HL-60/S4 treated with phorbol 12-myristate 13-acetate at 8.2 ng/mL for 4 days and 3 days (cell line): ENCODE data around the gene IL12RB1.
"Not testable (repeated sequence)": the region's sequence is repeated elsewhere in the genome, so short reads cannot be mapped to it uniquely, and the experiment has no call there.

Source experiments
- in situ Hi-C: fragments of 300-500 bp; cut with MboI; formaldehyde crosslinking; loops from 2 replicates; pipeline ENCODE4 v1.15.0; 2022; ENCODE audit warnings: low sequenced_read_pairs

The IL12RB1 gene

DNA sequence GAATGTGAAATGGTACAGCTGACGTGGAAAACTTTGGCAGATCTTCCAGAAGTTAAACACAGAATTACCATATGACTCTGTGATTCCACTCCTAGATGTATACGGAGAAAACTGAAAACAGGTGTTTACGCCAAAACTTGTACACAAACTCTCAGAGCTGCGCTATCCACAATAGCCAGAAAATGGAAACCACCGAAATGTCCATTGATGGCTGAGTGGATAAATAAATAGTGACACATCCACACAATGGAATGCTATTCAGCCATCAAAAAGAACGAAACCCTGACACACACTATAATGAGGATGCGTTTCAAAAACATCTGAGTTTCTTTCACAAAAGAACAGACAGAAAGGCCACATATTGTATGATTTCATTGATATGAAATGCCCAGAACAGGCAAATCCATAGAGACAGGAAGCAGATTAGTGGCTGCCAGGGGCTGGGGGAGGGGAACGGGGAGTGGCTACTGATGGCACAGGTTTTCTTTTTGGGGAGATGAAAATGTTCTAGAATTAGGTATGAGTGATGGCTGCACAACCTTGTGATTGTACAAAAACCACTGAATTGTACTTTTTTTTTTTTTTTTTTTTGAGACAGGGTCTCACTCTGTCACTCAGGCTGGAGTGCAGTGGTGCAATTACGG lies 33.0 kb downstream of the IL12RB1 start:
- in situ Hi-C loops, result loop anchor here (10.0 kb wide), 1 partner anchor 49 kb away; the partner anchor contains the start of gene ARRDC2

DNA sequence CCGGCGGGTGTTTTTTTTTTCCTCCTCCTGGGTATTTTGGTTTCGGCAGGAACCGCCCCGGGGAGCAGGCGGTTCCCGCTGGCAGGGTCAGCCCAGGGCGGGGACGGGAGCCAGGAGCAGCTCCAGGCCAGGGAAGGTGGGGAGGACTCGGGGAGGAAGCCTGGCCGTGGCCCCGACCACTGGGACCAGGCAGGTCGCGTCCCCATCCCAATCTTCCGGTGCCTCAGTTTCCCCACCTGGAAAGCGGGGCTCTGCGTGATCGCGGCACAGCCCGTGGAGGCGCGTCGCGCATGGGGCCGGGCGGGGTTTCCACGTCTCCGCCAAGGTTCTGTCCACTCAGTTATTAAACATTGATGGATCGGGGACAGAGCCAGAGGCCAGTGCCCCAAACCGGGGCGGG lies 34.8 kb downstream of the IL12RB1 start:
- in situ Hi-C loops, result loop anchor here (10.0 kb wide), 1 partner anchor 47 kb away; the partner anchor contains the start of gene ARRDC2

DNA sequence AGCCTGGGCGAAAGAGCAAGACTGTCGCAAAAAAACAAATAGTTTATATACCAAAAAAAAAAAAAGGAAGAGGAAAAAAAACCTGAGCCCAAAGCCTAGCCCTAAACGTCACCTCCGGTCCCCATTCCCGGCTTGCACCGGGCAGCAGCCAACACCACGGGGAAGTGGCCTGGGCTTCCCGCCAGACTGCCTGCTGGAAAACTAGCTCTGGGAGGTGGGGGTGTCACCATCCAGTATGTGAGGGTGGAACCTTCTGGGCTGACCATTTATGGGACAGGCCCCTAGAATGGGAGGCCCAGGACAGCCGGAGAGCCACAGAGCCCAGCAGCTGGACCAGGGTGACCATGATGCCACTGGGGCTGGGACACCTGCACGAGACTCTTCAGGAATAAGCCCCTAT lies 37.3 kb downstream of the IL12RB1 start:
- in situ Hi-C loops, result no loop called here

DNA sequence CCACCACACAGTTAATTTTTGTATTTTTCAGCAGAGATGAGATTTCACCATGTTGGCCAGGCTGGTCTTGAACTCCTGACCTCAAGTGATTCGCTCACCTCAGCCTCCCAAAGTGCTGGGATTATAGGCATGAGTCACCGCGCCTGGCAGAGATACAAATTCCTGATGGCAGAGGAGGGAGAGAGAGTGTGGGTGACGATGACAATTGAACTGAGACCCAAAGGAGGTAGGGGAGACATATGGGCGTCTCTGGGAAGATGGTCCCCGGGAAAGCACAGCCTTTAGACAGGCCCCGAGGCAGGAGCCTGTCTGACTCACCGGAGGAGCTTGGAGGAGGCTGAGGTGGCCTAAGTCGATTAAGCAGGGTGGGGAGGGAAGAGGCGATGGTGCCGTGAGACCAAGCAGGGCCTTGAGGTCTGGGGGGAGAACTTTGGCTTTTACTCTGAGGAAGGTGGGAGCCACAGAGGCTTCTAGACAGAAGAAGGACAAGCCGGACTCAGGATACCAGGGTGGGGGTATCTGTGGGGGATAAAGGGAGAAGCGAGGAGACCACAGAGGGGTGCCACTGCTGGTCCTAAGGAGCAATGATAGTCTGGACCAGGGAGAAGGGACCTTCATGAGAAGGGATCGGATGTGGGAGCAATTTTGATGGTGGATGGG lies 40.5 kb downstream of the IL12RB1 start:
- in situ Hi-C loops, result no loop called here

DNA sequence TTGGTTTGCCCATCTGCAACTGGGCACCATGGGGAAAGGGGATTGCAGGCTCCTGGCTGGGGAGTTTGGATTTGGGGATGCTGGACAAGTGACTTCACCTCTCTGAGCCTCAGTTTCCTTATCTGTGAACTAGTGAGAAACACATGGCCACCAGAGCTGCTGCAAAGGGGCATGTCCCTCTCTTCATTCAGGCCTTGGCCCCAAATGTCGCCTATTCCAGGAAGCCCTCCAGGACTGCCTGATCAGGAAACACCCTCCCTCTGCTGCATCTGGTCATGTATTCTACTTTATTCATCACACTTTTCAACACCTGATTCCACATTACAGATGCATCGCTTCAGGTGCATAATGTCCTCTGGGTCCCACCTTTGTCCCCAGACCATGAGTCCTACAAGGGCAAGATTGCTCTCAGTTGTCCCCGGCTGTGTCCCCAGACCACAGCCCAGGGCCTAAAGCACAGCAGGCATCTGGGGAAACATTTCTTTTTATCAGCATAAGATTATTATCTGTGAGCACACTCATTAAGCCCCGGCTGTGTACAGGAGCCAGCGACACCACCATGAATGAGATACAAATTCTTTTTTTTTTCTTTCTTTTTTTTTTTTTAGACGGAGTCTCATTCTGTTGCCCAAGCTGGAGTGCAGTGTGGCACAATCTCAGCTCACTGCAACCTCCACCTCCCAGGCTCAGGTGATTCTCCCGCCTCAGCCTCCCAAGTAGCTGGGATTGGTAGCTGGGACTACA lies 41.3 kb downstream of the IL12RB1 start:
- in situ Hi-C loops, result no loop called here

DNA sequence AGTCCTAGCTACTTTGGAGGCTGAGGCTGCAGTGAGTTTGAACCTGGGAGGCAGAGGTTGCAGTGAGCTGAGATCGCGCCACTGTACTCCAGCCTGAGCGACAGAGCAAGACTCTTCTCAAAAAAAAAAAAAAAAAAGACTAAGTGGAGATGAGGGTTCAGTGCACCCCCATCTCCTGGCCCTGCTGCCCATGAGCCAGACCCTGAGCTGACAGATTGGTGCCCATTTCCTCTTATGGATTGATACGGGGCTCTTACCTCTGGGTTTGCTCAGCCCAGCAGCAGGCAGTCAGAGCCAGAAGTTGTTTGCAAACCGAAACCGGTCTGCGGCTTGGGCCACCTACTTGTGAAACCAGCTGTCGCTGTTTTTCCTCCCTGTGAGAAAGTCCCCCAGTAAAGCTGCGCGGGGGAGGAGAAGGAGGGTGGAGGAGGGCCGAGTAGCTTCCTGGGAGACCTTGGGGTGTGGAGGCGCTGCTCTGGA lies 41.9 kb downstream of the IL12RB1 start:
- in situ Hi-C loops, result no loop called here

DNA sequence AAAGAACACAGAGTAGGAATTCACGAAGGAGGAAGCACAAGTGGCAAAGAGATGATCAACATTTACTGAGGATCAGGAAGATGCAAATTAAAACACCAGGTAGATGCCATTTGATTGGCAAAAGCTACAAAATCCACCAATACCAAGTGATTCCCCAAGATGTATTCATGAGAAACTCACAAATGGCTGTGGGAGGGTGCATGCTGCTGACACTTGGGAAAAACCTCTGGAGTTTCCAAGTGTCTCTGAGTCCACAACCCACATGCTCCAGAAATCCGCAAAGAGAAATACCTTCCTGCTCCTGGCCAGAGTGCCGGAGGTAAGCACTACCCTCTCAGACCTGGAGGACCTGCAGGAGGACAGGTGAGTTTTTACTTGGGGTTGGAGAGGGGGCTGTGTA lies 43.1 kb downstream of the IL12RB1 start:
- in situ Hi-C loops, result no loop called here

DNA sequence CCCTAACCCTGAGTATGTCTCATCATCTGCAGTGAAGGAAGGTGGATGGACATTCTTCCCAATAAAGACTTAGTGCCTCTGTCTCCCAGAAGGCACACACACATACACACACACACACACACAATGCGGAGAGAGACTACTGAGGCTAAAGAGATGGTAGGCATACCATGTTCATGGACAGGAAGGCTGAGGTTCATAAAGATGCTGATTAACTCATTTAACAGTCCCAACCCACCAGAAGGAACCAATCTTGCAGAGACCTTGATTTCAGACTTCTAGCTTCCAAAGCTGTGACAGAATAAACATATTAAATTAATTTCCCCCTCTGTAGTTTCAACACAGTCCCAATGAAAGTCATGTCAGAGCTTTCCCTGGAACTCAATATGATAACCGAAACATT lies 45.7 kb downstream of the IL12RB1 start:
- in situ Hi-C loops, result no loop called here

DNA sequence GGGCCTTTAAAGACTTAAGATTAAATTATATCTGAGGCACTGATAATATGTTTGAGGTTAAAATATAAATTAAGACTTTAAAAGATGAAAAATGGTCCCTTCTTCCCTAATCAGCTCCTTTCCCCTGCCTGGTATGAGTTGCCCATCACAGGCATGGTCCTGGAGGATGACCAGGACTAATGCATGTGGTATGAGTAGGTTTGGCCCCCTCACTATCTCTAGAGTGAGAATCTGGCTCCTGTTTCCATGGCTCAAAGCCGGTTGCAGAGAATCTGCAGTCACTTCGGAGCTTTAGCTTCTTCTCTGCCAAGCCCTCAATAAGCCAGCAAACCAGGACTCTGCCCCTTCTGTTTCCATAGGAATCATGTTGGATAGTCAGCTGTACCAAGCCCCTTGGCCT lies 54.6 kb downstream of the IL12RB1 start:
- in situ Hi-C loops, result not testable (repeated sequence)

DNA sequence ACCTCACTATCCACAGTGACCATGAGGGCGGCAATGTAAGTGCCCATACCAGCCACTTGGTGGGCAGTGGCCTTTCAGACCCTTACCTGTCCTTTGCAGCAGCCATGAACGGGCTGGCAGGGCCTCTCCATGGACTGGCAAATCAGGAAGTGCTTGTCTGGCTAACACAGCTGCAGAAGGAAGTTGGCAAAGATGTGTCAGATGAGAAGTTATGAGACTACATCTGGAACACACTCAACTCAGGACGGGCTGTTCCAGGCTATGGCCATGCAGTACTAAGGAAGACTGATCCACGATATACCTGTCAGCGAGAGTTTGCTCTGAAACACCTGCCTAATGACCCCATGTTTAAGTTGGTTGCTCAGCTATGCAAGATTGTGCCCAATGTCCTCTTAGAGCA lies 55.3 kb downstream of the IL12RB1 start:
- in situ Hi-C loops, result not testable (repeated sequence)

DNA sequence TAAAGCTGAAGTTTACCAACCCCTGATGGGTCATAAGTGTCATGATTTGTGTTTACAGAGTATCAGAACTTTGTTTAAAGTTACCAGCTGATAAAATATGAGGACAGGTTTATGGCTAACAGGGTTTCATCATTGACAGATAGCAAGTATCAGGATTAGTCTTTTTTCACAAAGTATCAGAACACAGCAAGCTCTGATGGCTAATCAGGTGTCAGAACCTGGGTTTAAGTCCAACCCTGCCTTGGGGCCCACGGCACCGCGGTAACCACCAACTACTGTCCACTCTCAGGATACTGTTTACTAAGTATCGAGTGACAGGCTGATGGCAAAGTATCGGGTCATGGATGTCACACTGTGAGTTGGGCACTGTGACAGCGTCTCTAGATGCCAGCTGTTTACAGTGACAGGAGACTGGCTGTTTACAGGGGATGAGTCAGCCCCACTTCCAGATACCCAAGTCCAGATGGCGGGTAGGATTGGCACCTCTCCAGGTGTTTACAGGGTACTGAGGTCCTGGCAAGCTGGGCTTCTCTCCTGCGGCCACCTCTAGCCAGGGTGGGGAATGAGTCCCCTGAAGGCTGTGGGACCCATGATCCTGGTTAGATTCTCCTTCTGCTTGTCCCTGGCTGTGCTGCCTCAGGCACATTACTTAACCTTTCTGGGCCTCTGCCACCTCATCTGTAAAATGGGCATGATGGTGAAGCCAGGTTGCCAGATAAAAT lies 57.0 kb downstream of the IL12RB1 start:
- in situ Hi-C loops, result no loop called here

DNA sequence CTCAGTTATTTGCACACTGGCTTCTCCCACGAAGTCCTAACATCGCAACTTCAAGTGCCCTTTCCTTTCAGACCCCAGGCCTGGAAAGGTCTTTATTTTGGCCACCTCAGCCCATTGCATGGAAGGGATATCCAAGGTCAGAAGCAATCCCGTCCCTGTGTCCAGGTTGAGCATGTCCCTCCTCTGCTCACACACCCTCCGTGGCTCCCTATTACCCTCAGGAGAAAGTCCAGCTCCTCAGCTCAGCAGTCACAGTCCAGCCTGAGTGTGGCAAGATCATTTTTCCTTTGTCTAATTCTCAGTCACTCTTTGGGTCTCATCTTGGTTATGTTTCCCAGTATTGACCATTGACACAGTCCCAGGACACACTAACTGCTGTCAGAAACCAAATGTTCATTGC lies 59.6 kb downstream of the IL12RB1 start:
- in situ Hi-C loops, result no loop called here

DNA sequence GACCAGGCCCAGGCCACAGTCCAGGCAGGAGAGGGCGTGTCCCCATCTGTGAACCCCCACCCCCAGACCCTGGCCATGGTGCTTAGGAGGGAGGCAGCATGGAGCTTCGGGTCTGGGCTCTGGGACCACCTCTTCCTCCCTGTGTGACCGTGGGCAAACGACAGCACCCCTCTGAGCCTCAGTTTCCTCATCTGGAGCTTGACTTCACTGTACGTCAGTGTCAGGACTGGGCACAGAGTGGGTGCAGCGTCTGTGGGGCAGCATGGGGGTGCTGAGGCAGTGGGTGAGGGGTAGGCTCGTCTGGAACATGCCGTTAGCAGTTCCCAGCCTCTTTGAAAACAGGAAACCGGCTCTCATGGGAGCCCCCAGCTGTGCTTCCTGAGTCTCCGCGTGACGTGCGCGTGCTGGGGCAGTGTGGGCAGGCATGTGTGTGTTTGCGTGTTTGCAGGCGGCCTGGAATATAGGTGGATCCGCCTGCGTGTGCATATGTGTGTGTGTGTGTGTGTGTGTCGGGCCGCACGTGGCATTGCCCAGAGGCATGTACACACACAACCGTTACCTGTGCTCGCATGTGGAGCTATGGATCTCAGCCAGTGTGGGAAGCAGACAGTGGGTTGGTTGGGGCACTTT lies 63.0 kb downstream of the IL12RB1 start:
- in situ Hi-C loops, result no loop called here

DNA sequence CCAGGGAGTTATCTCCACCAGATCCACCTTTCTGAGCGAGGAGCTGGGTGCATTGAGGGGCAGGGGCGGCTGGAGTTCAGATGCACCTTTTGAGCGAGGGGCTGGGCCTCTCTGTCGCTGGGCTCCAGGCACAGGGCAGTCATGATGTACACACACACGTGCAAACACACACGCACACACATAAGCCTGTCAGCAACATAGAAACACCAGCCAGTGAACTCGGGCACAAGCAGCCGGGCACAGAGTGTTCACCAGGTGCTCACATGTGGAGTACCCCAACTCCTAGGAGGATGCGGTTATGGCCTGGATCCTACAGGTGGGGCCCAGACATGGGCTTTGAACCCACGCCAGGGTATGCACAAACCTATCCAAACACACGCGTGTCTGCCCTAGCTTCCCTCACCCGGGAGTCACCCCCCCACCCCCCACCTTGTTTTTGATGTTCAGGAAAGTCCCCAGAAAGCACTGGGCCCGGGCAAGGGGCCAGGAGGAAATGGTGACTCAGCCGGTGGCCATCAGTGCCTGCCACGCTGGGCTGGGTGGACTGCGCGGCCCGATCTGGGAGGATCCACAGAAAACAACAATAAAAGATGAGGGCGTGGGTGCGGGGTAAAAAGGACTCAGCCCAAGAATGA lies 65.5 kb downstream of the IL12RB1 start:
- in situ Hi-C loops, result no loop called here

DNA sequence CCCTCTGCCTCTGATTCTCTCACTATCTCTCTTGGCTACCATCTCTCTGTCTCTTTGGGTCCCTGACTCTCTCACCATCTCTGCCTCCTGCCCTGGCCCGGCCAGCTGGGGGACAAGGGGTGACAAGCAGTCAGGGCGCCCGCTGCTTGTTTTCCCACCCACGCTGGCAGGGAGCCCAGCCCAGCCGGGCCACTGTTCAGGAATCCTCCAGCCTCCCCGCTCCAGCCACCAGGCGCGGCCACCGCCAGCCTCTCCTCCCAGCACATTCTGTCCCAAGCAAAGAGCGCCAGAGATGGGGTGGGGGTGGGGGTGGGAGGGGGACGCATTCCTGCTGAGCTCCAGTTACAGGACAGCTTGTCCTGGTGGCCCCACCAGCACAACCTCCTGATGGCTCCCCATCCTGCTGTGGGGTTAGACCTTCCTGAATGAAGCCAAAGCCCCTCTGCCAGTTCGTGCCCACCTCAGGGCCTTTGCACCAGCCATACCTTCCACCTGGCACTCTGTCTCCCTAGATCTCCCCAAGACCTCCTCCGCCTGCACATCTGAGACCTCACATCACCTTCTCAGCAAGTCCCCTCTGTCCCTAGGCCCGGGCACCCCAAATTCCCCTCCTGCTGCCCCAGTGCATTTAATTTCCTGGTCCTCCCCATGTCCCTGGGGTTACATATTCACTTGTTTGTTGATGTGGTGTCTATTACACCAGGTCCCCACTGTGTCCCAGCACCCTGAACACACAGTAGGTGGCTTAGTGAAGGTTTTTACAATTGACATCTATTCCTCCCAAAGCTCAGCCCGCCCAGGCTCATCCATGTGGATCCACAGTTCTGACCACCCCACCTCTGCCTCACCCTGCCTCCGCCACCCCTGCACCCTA lies 66.3 kb downstream of the IL12RB1 start:
- in situ Hi-C loops, result no loop called here

DNA sequence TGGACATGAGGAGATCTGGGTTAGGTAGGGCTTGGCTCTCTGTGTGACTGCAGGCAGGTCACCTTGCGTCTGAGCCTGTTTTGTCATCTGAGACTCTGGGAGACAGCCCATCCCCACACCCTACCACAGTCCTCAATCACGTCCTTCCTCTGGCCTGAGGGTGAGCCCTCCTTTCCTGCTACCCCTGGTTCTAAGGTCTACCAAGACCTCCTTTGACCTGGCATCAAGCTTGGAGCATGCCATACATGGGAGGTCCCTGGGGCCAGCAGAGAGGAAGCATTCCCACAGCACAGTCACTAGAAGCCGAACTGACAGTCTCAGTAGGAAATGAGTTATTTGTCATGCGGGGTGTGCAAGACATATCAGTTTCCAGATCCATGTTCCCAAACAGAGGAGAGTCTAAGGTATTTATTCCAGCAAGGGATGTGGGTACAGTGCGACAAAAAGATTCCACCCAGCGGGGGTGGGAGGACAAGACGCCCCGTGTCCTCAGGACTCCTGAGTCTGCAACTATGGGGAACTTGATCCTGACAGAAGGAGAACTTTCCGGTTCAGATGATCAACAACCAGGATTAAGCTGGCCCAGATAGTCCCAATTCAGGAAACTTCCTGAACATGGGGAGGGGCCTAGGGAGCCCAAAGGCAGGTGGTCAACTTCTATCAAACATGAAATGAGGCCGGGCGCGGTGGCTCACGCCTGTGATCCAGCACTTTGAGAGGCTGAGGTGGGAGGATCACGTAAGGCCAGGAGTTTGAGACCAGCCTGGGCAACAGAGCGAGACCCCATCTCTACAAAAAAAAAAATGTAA lies 69.3 kb downstream of the IL12RB1 start:
- in situ Hi-C loops, result no loop called here

DNA sequence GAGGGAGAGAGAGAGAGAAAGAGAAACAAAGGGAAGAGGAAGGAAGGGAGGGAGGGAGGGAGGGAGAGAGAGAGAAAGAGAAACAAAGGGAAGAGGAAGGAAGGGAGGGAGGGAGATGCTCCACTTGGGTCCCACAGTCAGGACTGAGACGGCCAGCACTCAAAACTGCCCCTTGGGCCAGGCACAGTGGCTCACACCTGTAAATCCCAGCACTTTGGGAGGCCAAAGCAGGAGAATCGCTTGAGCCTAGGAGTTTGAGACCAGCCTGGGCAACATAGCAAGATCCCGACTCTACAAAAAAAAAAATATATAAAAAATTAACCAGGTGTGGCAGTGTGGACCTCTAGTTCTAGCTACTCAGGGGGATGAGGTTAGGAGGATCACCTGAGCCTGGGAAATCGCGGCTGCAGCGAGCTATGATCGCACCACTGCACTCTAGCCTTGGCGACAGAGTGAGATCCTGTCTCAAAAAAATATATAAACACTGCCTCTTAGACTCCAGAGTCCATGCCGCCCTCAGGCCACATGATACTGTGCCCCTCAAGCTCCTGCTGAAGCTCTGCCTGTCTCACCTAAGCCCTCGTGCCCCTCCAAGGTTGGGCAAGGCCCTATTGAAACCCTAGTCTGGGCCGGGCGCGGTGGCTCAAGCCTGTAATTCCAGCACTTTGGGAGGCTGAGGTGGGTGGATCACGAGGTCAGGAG lies 70.4 kb downstream of the IL12RB1 start:
- in situ Hi-C loops, result no loop called here

DNA sequence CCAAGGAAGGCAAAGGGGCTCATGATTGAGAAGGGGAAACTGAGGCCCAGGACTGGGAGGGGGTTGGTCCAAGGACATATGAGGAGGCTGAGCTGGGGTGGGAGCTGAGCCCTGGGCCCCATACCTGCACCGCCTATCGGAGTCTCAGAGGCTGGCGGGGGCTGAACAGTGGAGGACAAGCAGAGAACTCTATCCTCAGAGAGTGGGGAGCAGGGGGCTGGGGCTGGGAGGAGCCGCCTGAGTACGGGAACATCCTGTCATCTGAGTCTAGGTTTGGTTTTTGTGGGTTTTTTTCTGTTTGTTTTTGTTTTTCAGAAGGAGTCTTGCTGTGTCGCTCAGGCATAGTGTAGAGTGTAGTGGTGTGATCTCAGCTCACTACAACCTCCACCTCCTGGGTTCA lies 72.5 kb downstream of the IL12RB1 start:
- in situ Hi-C loops, result no loop called here
